Osteocyte (in vitro differentiated cells): ENCODE data around the gene PDE6A. TPM values are rescaled to one million over a fixed set of nuclear protein-coding genes. Genes with fewer than 3 reads are reported as not detected.

Experiments used
- DNase-seq: peaks from one replicate; pipeline ENCODE4 v3.0.0; 2021; ENCODE audit warnings: mixed read lengths; ENCODE audit not compliant: unreplicated experiment; ENCODE audit errors: extremely low spot score
- H3K27ac Mint-ChIP-seq: one replicate; pipeline ENCODE4 v1.8.0; 2021; ENCODE audit warnings: mild to moderate bottlenecking, mixed read lengths; ENCODE audit not compliant: unreplicated experiment
- H3K27me3 Mint-ChIP-seq: one replicate; pipeline ENCODE4 v1.8.0; 2021; ENCODE audit warnings: mixed read lengths; ENCODE audit not compliant: unreplicated experiment
- H3K36me3 Mint-ChIP-seq: one replicate; pipeline ENCODE4 v1.8.0; 2021; ENCODE audit warnings: mixed read lengths; ENCODE audit not compliant: unreplicated experiment
- H3K4me1 Mint-ChIP-seq: one replicate; pipeline ENCODE4 v1.8.0; 2021; ENCODE audit warnings: mixed read lengths; ENCODE audit not compliant: unreplicated experiment
- H3K4me3 Mint-ChIP-seq: one replicate; pipeline ENCODE4 v1.8.0; 2021; ENCODE audit warnings: mild to moderate bottlenecking, moderate library complexity, mixed read lengths; ENCODE audit not compliant: unreplicated experiment
- H3K9me3 Mint-ChIP-seq: one replicate; pipeline ENCODE4 v1.8.0; 2021; ENCODE audit warnings: mixed read lengths; ENCODE audit not compliant: unreplicated experiment
- CTCF ChIP-seq: fragments of 200-600 bp; sonication (generic); IDR thresholded peaks from 2 replicates; pipeline ENCODE4 v1.5.0; 2021; ENCODE audit warnings: antibody characterized with exemption, mild to moderate bottlenecking, moderate library complexity
- total RNA-seq: library from RNA; stranded (reverse); gene quantifications from 2 replicates; pipeline ENCODE4 v1.2.1, GENCODE V29; 2021

Gene PDE6A
- total RNA-seq, 1 donor from 2014 or later, result not detected

GRCh38 chr5:149840226-149840825 lies 104.3 kb downstream of the PDE6A start:
- H3K27me3 Mint-ChIP-seq, result no peaks in the 10 kb centered on the region
- DNase-seq, result no peak

GRCh38 chr5:149839761-149840160 lies 104.8 kb downstream of the PDE6A start:
- no peaks in the 10 kb centered on the region for H3K36me3 Mint-ChIP-seq
- H3K27ac Mint-ChIP-seq, result peak overlapping the region; percentile 56
- no peak for DNase-seq
- no peak overlapping the region for H3K4me3 Mint-ChIP-seq
- no peaks in the 10 kb centered on the region for H3K27me3 Mint-ChIP-seq
- H3K9me3 Mint-ChIP-seq, result no peaks in the 10 kb centered on the region
- H3K4me1 Mint-ChIP-seq, result peaks cover 20% of the 10 kb centered on the region
- no peak for TF ChIP-seq CTCF

More at GRCh38 chr5:149840226-149840825, 104.3 kb downstream of the PDE6A start:
- no peak overlapping the region for H3K4me3 Mint-ChIP-seq
- peak overlapping the region; percentile 56 for H3K27ac Mint-ChIP-seq
- peaks cover 20% of the 10 kb centered on the region for H3K4me1 Mint-ChIP-seq
- TF ChIP-seq CTCF, result no peak
- H3K36me3 Mint-ChIP-seq, result no peaks in the 10 kb centered on the region
- H3K9me3 Mint-ChIP-seq, result no peaks in the 10 kb centered on the region

- Mint-ChIP-seq H3K27ac (no peak overlapping the region), H3K36me3 (no peaks in the 10 kb centered on the region), H3K27me3 (no peaks in the 10 kb centered on the region), H3K4me3 (no peak overlapping the region), H3K4me1 (peaks cover 20% of the 10 kb centered on the region), H3K9me3 (no peaks in the 10 kb centered on the region)
- DNase-seq, result no peak
- no peak for TF ChIP-seq CTCF
Measured at GRCh38 chr5:149838881-149839739, 105.5 kb downstream of the PDE6A start.

- TF ChIP-seq CTCF, result peak; percentile 89
- DNase-seq, result peak; percentile 89
- Mint-ChIP-seq H3K4me3 (no peak overlapping the region), H3K27ac (no peak overlapping the region), H3K36me3 (no peaks in the 10 kb centered on the region), H3K27me3 (no peaks in the 10 kb centered on the region), H3K9me3 (no peaks in the 10 kb centered on the region), H3K4me1 (peaks cover 20% of the 10 kb centered on the region)
Measured at GRCh38 chr5:149837680-149838269, 106.8 kb downstream of the PDE6A start.
